GM23338 (cell line): ENCODE measurements around the gene STK24. TPM values are rescaled to one million over a fixed set of nuclear protein-coding genes. Genes with fewer than 3 reads are reported as not detected.

Experiments used
- ATAC-seq: fragments of 200-7000 bp; cut with Tn5 transposase; 3 replicates; pipeline ENCODE4 v1.9.1; 2020
- DNase-seq: peaks from one replicate; pipeline ENCODE4 v3.0.0-alpha.2; 2015; ENCODE audit warnings: low spot score
- H2AFZ ChIP-seq: fragments of 200-600 bp; sonication (generic); 2 replicates; pipeline ENCODE4 v1.8.0; 2016; ENCODE audit warnings: antibody characterized with exemption, mild to moderate bottlenecking, moderate library complexity
- H3F3A ChIP-seq: fragments of 200-600 bp; sonication (generic); replicated peaks from 2 replicates; pipeline ENCODE4 v1.8.0; 2017; ENCODE audit warnings: antibody characterized with exemption, mixed run types, low read depth
- H3K27ac ChIP-seq: fragments of 200-600 bp; sonication (generic); 2 replicates; pipeline ENCODE4 v1.6.1; 2016; ENCODE audit warnings: low read depth
- H3K27me3 ChIP-seq: fragments of 200-600 bp; sonication (generic); 2 replicates; pipeline ENCODE4 v1.8.0; 2016; ENCODE audit warnings: mild to moderate bottlenecking, mixed run types, moderate library complexity; ENCODE audit not compliant: insufficient read depth
- H3K36me3 ChIP-seq: fragments of 200-600 bp; sonication (generic); 2 replicates; pipeline ENCODE4 v1.8.0; 2016; ENCODE audit warnings: mild to moderate bottlenecking; ENCODE audit not compliant: insufficient read depth
- H3K4me1 ChIP-seq: fragments of 200-600 bp; sonication (generic); 2 replicates; pipeline ENCODE4 v1.8.0; 2016; ENCODE audit warnings: mild to moderate bottlenecking, moderate library complexity; ENCODE audit not compliant: insufficient read depth
- H3K4me2 ChIP-seq: fragments of 200-600 bp; sonication (generic); 2 replicates; pipeline ENCODE4 v1.7.1; 2017; ENCODE audit warnings: mixed run types
- H3K4me3 ChIP-seq: fragments of 200-600 bp; sonication (generic); 2 replicates; pipeline ENCODE4 v1.6.1; 2016; ENCODE audit warnings: mixed run types
- H3K79me2 ChIP-seq: fragments of 200-600 bp; sonication (generic); replicated peaks from 2 replicates; pipeline ENCODE4 v1.8.0; 2017; ENCODE audit warnings: mild to moderate bottlenecking; ENCODE audit not compliant: insufficient read depth
- H3K9me2 ChIP-seq: fragments of 200-600 bp; sonication (generic); 2 replicates; pipeline ENCODE4 v1.8.0; 2017; ENCODE audit not compliant: insufficient read depth
- H4K20me1 ChIP-seq: fragments of 200-600 bp; sonication (generic); replicated peaks from 2 replicates; pipeline ENCODE4 v1.8.0; 2017; ENCODE audit warnings: mild to moderate bottlenecking; ENCODE audit not compliant: insufficient read depth
- H3K27ac Mint-ChIP-seq: 2 replicates; pipeline ENCODE4 v1.8.0; 2020; ENCODE audit warnings: inconsistent platforms, mild to moderate bottlenecking, moderate library complexity, mixed read lengths
- H3K27me3 Mint-ChIP-seq: 3 replicates; pipeline ENCODE4 v1.8.0; 2022; ENCODE audit warnings: low read depth, mild to moderate bottlenecking, moderate library complexity, mixed read lengths, inconsistent platforms; ENCODE audit not compliant: insufficient read depth, poor library complexity
- H3K36me3 Mint-ChIP-seq: 3 replicates; pipeline ENCODE4 v1.8.0; 2021; ENCODE audit warnings: low read depth, mild to moderate bottlenecking, inconsistent platforms, moderate library complexity, mixed read lengths
- H3K4me1 Mint-ChIP-seq: 3 replicates; pipeline ENCODE4 v1.8.0; 2020; ENCODE audit warnings: mild to moderate bottlenecking, inconsistent platforms, mixed read lengths
- H3K4me3 Mint-ChIP-seq: 3 replicates; pipeline ENCODE4 v1.8.0; 2021; ENCODE audit warnings: moderate library complexity, mild to moderate bottlenecking, inconsistent platforms, mixed read lengths
- H3K9me3 Mint-ChIP-seq: 3 replicates; pipeline ENCODE4 v1.8.0; 2020; ENCODE audit warnings: moderate library complexity, mild to moderate bottlenecking, inconsistent platforms, mixed read lengths
- CREB1 ChIP-seq: fragments of 250-450 bp; sonication (Bioruptor Pico); IDR thresholded peaks from 2 replicates; pipeline ENCODE4 v1.5.0; 2020; ENCODE audit warnings: low read depth, mild to moderate bottlenecking, moderate library complexity
- EZH2phosphoT487 ChIP-seq: fragments of 200-600 bp; sonication (generic); IDR thresholded peaks from one replicate; pipeline ENCODE4 v1.8.1; 2018; ENCODE audit warnings: antibody characterized with exemption; ENCODE audit not compliant: unreplicated experiment
- NANOG ChIP-seq: IDR thresholded peaks from 2 replicates; pipeline ENCODE4 v1.6.1; 2016; ENCODE audit warnings: antibody characterized with exemption, borderline replicate concordance
- polyA plus RNA-seq: library from polyadenylated mRNA; unstranded; fragments of >200 nt; fragmentation: Nextera tagmentation; extraction: Ambion mirVana; gene quantifications from 2 replicates; pipeline ENCODE4 v1.2.1, GENCODE V29; 2016
- total RNA-seq: library from RNA; depleted of rRNA; stranded (reverse); fragments of >200 nt; shearing (Covaris generic); gene quantifications from 2 replicates; pipeline ENCODE4 v1.2.3, GENCODE V29; 2014
- TF ChIP-seq, protein P1 (sequence below): IDR thresholded peaks from one replicate; pipeline ENCODE4 v1.6.1; 2018; ENCODE audit warnings: antibody characterized with exemption; ENCODE audit not compliant: unreplicated experiment
- TF ChIP-seq, protein P2 (sequence below), 2 experiments: fragments of 200-600 bp in 1 of 2; sonication (generic) in 1 of 2; conservative IDR thresholded peaks; 2 replicates each; pipeline versions ENCODE4 v1.5.1 to v1.6.1; 2016 to 2017; ENCODE audit warnings: antibody characterized with exemption in 2 of 2, low read depth in 2 of 2, mild to moderate bottlenecking in 2 of 2, moderate library complexity in 1 of 2

The STK24 gene
- total and polyA plus RNA-seq, 2 experiments from 2014 or later = 56.5 to 144 TPM

DNA sequence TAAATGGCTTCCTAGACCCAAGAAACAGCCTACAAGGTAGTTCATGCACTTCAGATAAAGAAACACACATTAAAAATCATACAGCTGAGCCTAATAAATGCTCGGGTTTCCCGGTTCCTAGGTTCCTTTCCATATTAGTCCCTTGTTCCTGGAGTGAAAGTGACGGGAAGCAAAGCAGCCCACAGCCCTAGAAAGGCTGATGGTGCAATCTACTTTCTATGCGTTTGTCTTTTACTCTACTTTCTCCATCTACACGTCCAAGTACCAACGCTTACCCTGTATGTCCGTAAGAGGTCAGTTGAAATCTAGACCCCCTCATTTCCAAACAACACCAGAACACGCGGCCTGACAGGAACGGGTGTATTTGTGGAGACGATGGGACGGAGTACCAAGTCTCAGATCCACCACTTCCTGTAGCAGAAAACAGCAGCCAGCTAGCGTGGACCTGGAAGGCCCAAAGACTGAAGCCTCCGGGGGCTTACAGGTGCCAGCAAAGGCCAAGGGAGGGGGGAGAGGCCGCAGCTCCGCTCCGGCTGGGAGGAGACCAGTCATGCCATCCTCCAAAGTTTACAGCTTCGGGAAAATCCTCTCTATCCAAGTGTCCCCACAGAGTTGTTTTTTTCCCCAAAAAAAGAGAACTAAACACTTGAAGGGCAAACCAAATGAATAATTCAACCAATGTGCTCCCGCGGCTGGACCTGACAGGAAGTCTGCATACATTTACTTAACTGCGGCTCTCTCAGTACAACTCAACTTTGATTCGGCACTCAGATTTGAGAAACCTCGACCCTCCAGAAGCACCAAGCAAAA lies 34.1 kb downstream of the STK24 start (continued):
- TF ChIP-seq CREB1 (CRISPR knock-in tag) (no peak), EZH2phosphoT487 (no peak)
- TF ChIP-seq, protein P1, sequence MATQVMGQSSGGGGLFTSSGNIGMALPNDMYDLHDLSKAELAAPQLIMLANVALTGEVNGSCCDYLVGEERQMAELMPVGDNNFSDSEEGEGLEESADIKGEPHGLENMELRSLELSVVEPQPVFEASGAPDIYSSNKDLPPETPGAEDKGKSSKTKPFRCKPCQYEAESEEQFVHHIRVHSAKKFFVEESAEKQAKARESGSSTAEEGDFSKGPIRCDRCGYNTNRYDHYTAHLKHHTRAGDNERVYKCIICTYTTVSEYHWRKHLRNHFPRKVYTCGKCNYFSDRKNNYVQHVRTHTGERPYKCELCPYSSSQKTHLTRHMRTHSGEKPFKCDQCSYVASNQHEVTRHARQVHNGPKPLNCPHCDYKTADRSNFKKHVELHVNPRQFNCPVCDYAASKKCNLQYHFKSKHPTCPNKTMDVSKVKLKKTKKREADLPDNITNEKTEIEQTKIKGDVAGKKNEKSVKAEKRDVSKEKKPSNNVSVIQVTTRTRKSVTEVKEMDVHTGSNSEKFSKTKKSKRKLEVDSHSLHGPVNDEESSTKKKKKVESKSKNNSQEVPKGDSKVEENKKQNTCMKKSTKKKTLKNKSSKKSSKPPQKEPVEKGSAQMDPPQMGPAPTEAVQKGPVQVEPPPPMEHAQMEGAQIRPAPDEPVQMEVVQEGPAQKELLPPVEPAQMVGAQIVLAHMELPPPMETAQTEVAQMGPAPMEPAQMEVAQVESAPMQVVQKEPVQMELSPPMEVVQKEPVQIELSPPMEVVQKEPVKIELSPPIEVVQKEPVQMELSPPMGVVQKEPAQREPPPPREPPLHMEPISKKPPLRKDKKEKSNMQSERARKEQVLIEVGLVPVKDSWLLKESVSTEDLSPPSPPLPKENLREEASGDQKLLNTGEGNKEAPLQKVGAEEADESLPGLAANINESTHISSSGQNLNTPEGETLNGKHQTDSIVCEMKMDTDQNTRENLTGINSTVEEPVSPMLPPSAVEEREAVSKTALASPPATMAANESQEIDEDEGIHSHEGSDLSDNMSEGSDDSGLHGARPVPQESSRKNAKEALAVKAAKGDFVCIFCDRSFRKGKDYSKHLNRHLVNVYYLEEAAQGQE = no peak

DNA sequence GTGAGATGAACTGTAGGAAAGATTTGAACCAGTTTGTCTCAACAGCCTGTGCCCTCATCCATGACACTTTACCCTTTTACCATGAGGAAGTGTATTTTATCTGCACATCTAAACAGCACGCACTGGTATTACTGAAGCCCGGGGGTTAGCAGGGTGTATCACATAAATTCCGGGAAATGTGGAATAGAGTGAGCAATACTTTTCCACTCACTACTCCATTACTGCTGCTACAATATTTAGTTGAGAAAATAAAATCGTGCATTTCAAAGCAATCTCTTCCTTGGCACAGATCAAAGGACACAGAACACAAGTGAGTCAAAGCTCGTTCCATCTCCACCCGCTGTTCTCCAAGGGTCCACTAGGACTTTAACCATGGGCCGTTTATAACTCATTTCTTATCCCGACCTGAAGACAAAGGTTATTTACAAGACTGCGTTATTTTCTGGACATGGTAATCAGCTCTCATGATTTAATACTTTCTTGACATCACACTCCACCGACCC lies 35.2 kb downstream of the STK24 start:
- peaks cover 82% of the 10 kb centered on the region for H3K4me1 Mint-ChIP-seq
- Histone ChIP-seq H3K27ac (0 out of 2 replicates have a peak overlapping the region, but pooled peaks have one; percentile 59), H3F3A (no peaks in the 10 kb centered on the region), H3K9me2 (no peaks in the 10 kb centered on the region), H3K4me1 (peaks cover 50% of the 10 kb centered on the region), H2AFZ (no peak overlapping the region), H3K27me3 (no peaks in the 10 kb centered on the region), H3K36me3 (no peaks in the 10 kb centered on the region), H4K20me1 (peaks cover 89% of the 10 kb centered on the region), H3K4me3 (no peak overlapping the region), H3K79me2 (peaks cover 100% of the 10 kb centered on the region), H3K4me2 (peak overlapping the region; percentile 55; the same call in 1 of the 2 replicates)
- ATAC-seq (no peak), DNase-seq (no peak)
- no peak overlapping the region for H3K27ac Mint-ChIP-seq
- H3K27me3 Mint-ChIP-seq = peaks cover 12% of the 10 kb centered on the region
- no peak for TF ChIP-seq NANOG
- TF ChIP-seq, protein P2, sequence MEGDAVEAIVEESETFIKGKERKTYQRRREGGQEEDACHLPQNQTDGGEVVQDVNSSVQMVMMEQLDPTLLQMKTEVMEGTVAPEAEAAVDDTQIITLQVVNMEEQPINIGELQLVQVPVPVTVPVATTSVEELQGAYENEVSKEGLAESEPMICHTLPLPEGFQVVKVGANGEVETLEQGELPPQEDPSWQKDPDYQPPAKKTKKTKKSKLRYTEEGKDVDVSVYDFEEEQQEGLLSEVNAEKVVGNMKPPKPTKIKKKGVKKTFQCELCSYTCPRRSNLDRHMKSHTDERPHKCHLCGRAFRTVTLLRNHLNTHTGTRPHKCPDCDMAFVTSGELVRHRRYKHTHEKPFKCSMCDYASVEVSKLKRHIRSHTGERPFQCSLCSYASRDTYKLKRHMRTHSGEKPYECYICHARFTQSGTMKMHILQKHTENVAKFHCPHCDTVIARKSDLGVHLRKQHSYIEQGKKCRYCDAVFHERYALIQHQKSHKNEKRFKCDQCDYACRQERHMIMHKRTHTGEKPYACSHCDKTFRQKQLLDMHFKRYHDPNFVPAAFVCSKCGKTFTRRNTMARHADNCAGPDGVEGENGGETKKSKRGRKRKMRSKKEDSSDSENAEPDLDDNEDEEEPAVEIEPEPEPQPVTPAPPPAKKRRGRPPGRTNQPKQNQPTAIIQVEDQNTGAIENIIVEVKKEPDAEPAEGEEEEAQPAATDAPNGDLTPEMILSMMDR (conservative IDR thresholded peaks at IDR 0.05; ENCODE audit: low read depth in 2 of 2) = peak in 1 of 2 experiments; percentile 29; a peak in 2 of 4 replicates
- no peaks in the 10 kb centered on the region; the same call in 2 of the 3 replicates for H3K9me3 Mint-ChIP-seq
- no peaks in the 10 kb centered on the region for H3K36me3 Mint-ChIP-seq
- H3K4me3 Mint-ChIP-seq = no peak overlapping the region

DNA sequence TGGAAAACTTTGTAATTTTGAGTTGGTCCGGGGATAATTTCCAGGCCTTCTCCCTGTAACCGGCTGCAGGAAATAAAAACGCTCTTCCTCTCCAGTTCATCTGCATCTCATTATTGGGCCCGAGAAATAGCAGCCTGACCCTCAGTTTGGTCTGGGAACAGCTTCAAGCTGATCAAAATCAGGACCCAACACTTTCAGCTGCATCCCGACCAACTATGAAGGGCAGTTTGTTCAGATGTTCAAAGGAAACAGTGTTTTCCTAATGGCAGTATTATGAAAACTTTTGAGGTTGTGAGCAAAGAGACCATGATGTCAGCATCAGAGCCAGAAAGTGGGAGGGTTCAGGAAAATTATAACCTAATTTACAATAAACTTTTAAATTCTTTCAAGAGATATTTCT lies 35.7 kb downstream of the STK24 start:
- H3K27ac Mint-ChIP-seq = peak overlapping the region; percentile 41; the same call in 1 of the 2 replicates
- TF ChIP-seq, protein P2 (conservative IDR thresholded peaks at IDR 0.05; ENCODE audit: low read depth in 2 of 2) = no peak
- TF ChIP-seq EZH2phosphoT487 = no peak
- Histone ChIP-seq H3K4me3 (no peak overlapping the region), H3K36me3 (no peaks in the 10 kb centered on the region), H3K9me2 (no peaks in the 10 kb centered on the region), H3K4me2 (peak overlapping the region; percentile 55; the same call in 1 of the 2 replicates), H3K27ac (0 out of 2 replicates have a peak overlapping the region, but pooled peaks have one; percentile 59), H3F3A (no peaks in the 10 kb centered on the region), H3K79me2 (peaks cover 100% of the 10 kb centered on the region), H3K4me1 (peaks cover 53% of the 10 kb centered on the region), H4K20me1 (peaks cover 89% of the 10 kb centered on the region), H2AFZ (no peak overlapping the region), H3K27me3 (no peaks in the 10 kb centered on the region)
- ATAC-seq = no peak
- H3K36me3 Mint-ChIP-seq = no peaks in the 10 kb centered on the region
- peaks cover 82% of the 10 kb centered on the region for H3K4me1 Mint-ChIP-seq
- H3K27me3 Mint-ChIP-seq = peaks cover 10% of the 10 kb centered on the region
- no peaks in the 10 kb centered on the region; the same call in 2 of the 3 replicates for H3K9me3 Mint-ChIP-seq
- DNase-seq = no peak
- H3K4me3 Mint-ChIP-seq = no peak overlapping the region
